ENCODE results near the gene RCOR3.

Gene RCOR3

GRCh38 chr1:211337430-211338223 is 78.5 kb downstream of the RCOR3 start:
- H3K4me1 ChIP-seq (ENCODE audit: control insufficient read depth, insufficient read depth, low read length): no peaks in the 10 kb centered on the region
- H3K4me3 ChIP-seq (ENCODE audit: insufficient read depth, low read depth, low read length): no peak overlapping the region
- no peak overlapping the region for H3K27ac ChIP-seq (ENCODE audit: insufficient read depth, low read depth, low read length, poor library complexity, severe bottlenecking)
- H3K9me3 ChIP-seq (ENCODE audit: control insufficient read depth, low read length): no peaks in the 10 kb centered on the region
- WGBS, 2 experiments: 88 to 90% methylated on average over 7 of the region's 7 CpGs
- no peaks in the 10 kb centered on the region for H3K36me3 ChIP-seq (ENCODE audit: control insufficient read depth, insufficient read depth, low read length)
- H3K27me3 ChIP-seq (ENCODE audit: control insufficient read depth, insufficient read depth, low read length, poor library complexity, severe bottlenecking): no peaks in the 10 kb centered on the region

GRCh38 chr1:211338224-211338620 is 79.1 kb downstream of the RCOR3 start:
- WGBS, 2 experiments: 96 to 98% methylated on average over 4 of the region's 4 CpGs
- H3K27me3 ChIP-seq (ENCODE audit: control insufficient read depth, insufficient read depth, low read length, poor library complexity, severe bottlenecking): no peaks in the 10 kb centered on the region
- no peak overlapping the region for H3K27ac ChIP-seq (ENCODE audit: insufficient read depth, low read depth, low read length, poor library complexity, severe bottlenecking)
- H3K4me1 ChIP-seq (ENCODE audit: control insufficient read depth, insufficient read depth, low read length): no peaks in the 10 kb centered on the region
- no peaks in the 10 kb centered on the region for H3K9me3 ChIP-seq (ENCODE audit: control insufficient read depth, low read length)
- no peaks in the 10 kb centered on the region for H3K36me3 ChIP-seq (ENCODE audit: control insufficient read depth, insufficient read depth, low read length)
- H3K4me3 ChIP-seq (ENCODE audit: insufficient read depth, low read depth, low read length): no peak overlapping the region

GRCh38 chr1:211339631-211340041 is 80.5 kb downstream of the RCOR3 start:
- Histone ChIP-seq H3K4me3 (ENCODE audit: insufficient read depth, low read depth, low read length) (no peak overlapping the region), H3K4me1 (ENCODE audit: control insufficient read depth, insufficient read depth, low read length) (no peaks in the 10 kb centered on the region), H3K27me3 (ENCODE audit: control insufficient read depth, insufficient read depth, low read length, poor library complexity, severe bottlenecking) (no peaks in the 10 kb centered on the region), H3K27ac (ENCODE audit: insufficient read depth, low read depth, low read length, poor library complexity, severe bottlenecking) (no peak overlapping the region), H3K36me3 (ENCODE audit: control insufficient read depth, insufficient read depth, low read length) (no peaks in the 10 kb centered on the region), H3K9me3 (ENCODE audit: control insufficient read depth, low read length) (no peaks in the 10 kb centered on the region)
- 89 to 92% methylated on average over 6 of the region's 6 CpGs for WGBS, 2 experiments

DNA sequence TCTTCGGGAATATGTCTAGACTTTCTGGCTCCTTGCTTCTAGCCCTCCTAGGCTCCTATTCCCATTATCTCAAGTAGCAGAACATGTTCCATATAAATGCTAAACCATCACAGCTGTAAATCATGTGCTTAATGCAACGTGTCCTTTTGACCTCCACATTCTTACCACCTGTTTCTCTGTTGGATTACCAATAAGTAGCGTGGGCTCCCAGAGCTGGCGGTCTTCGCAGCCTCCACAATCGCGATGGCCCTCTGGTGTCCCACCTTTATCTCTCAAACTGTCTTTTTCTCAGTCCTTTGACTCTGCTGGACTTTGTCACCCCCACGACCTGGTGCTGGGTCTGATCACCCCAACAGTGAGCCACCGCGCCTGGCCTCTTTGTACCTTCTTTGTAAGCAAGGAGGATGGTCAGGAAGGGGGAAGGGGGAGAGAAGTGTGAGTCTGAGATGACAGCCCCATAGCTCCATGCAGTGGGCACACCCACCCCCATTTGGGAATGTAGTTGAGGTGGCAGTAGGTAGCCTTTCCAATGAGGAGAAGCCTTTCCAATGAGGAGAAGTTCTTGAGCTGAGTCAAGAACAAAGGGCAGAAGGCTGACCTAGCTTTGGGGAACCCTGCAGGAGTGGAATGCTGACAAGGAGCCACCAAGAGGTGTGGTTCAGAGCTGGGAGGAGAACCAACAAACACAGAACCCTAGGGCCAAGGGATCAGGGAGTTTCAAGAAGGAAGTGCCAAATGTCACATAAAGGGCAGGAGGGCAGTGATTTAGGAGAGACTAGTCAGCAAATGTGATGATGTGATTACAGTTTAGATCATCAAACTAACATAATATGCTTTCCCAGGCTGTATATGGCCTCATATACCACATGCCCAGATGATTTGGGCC is 81.7 kb downstream of the RCOR3 start:
- H3K27ac ChIP-seq (ENCODE audit: insufficient read depth, low read depth, low read length, poor library complexity, severe bottlenecking): no peak overlapping the region
- H3K4me3 ChIP-seq (ENCODE audit: insufficient read depth, low read depth, low read length): no peak overlapping the region
- H3K4me1 ChIP-seq (ENCODE audit: control insufficient read depth, insufficient read depth, low read length): peaks cover 5% of the 10 kb centered on the region
- no peaks in the 10 kb centered on the region for H3K27me3 ChIP-seq (ENCODE audit: control insufficient read depth, insufficient read depth, low read length, poor library complexity, severe bottlenecking)
- 94 to 95% methylated on average over 10 of the region's 10 CpGs for WGBS, 2 experiments
- H3K36me3 ChIP-seq (ENCODE audit: control insufficient read depth, insufficient read depth, low read length): no peaks in the 10 kb centered on the region
- no peaks in the 10 kb centered on the region for H3K9me3 ChIP-seq (ENCODE audit: control insufficient read depth, low read length)

DNA sequence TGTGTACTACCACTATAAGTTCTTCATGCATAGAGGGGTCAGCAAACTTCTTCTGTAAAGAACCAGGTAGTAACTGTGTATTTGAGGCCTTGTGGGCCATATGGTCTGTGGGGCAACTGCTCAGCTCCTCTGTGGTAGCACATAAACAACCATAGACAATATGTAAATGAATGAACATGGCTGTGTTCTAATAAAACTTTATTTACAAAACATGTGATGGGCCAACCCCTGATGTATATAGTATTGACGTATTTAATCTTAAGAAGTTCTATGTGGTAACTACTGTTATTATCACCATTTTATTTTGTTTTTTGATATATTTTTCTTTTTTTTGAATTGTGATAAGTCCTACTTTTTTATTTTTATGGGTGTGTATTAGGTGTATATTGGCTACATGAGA is 82.8 kb downstream of the RCOR3 start:
- 100% methylated on average over 1 of the region's 1 CpG; no CpG with 5 or more reads in 1 of the 2 experiments for WGBS, 2 experiments
- Histone ChIP-seq H3K4me3 (ENCODE audit: insufficient read depth, low read depth, low read length) (no peak overlapping the region), H3K36me3 (ENCODE audit: control insufficient read depth, insufficient read depth, low read length) (no peaks in the 10 kb centered on the region), H3K27ac (ENCODE audit: insufficient read depth, low read depth, low read length, poor library complexity, severe bottlenecking) (no peak overlapping the region), H3K9me3 (ENCODE audit: control insufficient read depth, low read length) (no peaks in the 10 kb centered on the region), H3K27me3 (ENCODE audit: control insufficient read depth, insufficient read depth, low read length, poor library complexity, severe bottlenecking) (no peaks in the 10 kb centered on the region), H3K4me1 (ENCODE audit: control insufficient read depth, insufficient read depth, low read length) (peaks cover 6% of the 10 kb centered on the region)

DNA sequence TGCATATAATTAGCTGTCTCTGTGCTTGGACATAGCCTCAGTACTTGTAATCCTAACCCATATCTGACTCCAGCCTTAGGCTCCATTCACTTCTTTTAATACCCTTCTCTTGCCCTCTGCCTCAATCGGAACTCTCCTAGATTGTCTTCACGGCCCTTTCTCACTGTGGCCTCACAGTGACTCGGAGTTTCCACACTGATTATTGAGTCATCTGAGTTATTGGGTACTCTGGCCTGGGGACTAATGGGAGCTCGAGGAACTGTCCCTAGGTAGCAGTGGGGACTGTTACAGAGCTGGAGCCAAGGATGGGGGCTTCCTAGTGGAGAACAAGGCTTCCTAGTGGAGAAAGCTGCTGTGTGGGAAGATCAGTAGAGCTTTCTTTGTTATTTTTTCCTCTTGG is 84.4 kb downstream of the RCOR3 start:
- peaks cover 6% of the 10 kb centered on the region for H3K4me1 ChIP-seq (ENCODE audit: control insufficient read depth, insufficient read depth, low read length)
- H3K9me3 ChIP-seq (ENCODE audit: control insufficient read depth, low read length): no peaks in the 10 kb centered on the region
- H3K36me3 ChIP-seq (ENCODE audit: control insufficient read depth, insufficient read depth, low read length): no peaks in the 10 kb centered on the region
- no peaks in the 10 kb centered on the region for H3K27me3 ChIP-seq (ENCODE audit: control insufficient read depth, insufficient read depth, low read length, poor library complexity, severe bottlenecking)
- no peak overlapping the region for H3K4me3 ChIP-seq (ENCODE audit: insufficient read depth, low read depth, low read length)
- 77 to 86% methylated on average over 4 of the region's 4 CpGs for WGBS, 2 experiments
- H3K27ac ChIP-seq (ENCODE audit: insufficient read depth, low read depth, low read length, poor library complexity, severe bottlenecking): no peak overlapping the region

GRCh38 chr1:211344152-211344618 is 85.0 kb downstream of the RCOR3 start:
- Histone ChIP-seq H3K9me3 (ENCODE audit: control insufficient read depth, low read length) (no peaks in the 10 kb centered on the region), H3K4me1 (ENCODE audit: control insufficient read depth, insufficient read depth, low read length) (peaks cover 6% of the 10 kb centered on the region), H3K27ac (ENCODE audit: insufficient read depth, low read depth, low read length, poor library complexity, severe bottlenecking) (no peak overlapping the region), H3K36me3 (ENCODE audit: control insufficient read depth, insufficient read depth, low read length) (no peaks in the 10 kb centered on the region), H3K4me3 (ENCODE audit: insufficient read depth, low read depth, low read length) (no peak overlapping the region), H3K27me3 (ENCODE audit: control insufficient read depth, insufficient read depth, low read length, poor library complexity, severe bottlenecking) (no peaks in the 10 kb centered on the region)
- 91 to 95% methylated on average over 6 of the region's 6 CpGs for WGBS, 2 experiments

DNA sequence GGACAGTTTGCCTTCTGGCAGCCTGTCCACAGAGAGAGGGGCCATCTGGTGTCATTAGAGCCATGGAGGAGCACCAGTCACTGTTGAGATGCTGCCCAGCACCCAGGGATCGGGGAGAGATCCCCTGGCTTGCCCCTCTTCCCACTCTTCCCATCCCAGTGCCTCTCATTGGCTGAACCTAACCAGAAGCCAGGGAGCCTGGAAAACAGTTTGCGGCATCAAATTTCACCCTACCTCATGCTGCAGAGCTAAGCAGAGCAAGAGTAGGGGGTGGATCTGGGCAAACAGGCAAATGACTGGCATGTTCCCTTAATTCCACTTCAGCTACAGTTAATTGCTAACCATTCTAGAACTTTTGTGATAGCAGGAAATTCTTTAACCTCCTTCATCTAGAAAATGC is 86.6 kb downstream of the RCOR3 start:
- Histone ChIP-seq H3K9me3 (ENCODE audit: control insufficient read depth, low read length) (no peaks in the 10 kb centered on the region), H3K4me3 (ENCODE audit: insufficient read depth, low read depth, low read length) (no peak overlapping the region), H3K27me3 (ENCODE audit: control insufficient read depth, insufficient read depth, low read length, poor library complexity, severe bottlenecking) (no peaks in the 10 kb centered on the region), H3K36me3 (ENCODE audit: control insufficient read depth, insufficient read depth, low read length) (no peaks in the 10 kb centered on the region), H3K4me1 (ENCODE audit: control insufficient read depth, insufficient read depth, low read length) (peaks cover 6% of the 10 kb centered on the region), H3K27ac (ENCODE audit: insufficient read depth, low read depth, low read length, poor library complexity, severe bottlenecking) (no peak overlapping the region)
- whole genome bisulfite sequencing, 2 experiments: 26 to 35% methylated on average over 2 of the region's 2 CpGs

DNA sequence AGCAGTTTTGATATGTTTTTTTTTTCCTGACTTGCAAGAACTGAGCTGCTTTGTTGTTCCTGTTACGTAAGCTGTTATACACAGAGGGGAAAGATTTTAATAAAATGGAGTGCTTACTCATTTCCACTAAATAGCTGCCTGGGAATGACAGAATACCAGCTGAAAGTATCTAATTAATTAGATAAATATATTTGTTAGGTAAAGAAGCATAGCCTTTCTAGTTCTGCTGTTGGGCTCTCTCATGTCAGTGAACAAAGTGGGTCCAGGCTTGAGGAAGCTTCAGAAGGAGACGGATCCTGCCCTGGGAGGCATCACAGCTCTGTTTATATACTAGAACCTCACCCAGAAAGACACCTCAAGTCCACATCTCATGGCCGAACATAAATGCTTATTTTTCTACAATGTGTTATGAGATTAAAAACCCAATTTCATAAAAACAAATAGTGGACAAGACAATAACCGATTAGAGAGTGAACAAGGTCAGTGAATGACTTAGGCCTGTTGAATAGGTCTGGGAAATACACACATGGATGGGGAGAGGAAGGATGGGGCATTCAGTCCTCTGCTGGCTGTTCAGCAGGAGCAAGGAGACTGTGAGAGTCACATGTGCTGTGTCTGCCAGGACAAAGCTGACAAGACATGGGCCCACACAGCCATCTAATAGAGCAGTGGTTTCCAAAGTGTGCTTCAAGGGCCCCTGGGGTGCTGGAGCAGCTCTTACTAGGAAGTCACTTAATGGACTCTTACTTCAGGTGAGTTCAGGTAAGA is 88.1 kb downstream of the RCOR3 start:
- Histone ChIP-seq H3K27ac (ENCODE audit: insufficient read depth, low read depth, low read length, poor library complexity, severe bottlenecking) (no peak overlapping the region), H3K27me3 (ENCODE audit: control insufficient read depth, insufficient read depth, low read length, poor library complexity, severe bottlenecking) (no peaks in the 10 kb centered on the region)

DNA sequence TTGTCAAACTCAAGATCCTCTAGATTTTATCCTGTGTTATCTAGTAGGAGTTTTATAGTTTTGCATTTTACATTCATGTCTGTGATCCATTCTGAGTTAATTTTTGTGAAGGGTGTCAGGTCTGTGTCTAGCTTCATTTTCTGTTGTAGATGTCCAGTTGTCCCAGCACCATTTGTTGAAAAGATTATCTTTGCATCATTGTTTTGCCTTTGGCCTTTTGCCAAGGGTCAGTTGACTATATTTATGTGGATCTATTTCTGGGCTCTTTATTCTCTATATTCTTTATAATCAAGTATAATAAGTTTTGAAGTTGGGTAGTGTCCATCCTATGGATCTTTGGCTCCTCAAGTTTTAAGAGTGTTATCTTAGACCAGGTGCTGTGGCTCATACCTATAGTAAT is 89.4 kb downstream of the RCOR3 start:
- Histone ChIP-seq H3K9me3 (ENCODE audit: control insufficient read depth, low read length) (no peaks in the 10 kb centered on the region), H3K27ac (ENCODE audit: insufficient read depth, low read depth, low read length, poor library complexity, severe bottlenecking) (no peak overlapping the region), H3K4me3 (ENCODE audit: insufficient read depth, low read depth, low read length) (no peak overlapping the region), H3K27me3 (ENCODE audit: control insufficient read depth, insufficient read depth, low read length, poor library complexity, severe bottlenecking) (no peaks in the 10 kb centered on the region), H3K36me3 (ENCODE audit: control insufficient read depth, insufficient read depth, low read length) (no peaks in the 10 kb centered on the region), H3K4me1 (ENCODE audit: control insufficient read depth, insufficient read depth, low read length) (peaks cover 6% of the 10 kb centered on the region)

More for the DNA sequence above, 88.1 kb downstream of the RCOR3 start:
- Histone ChIP-seq H3K36me3 (ENCODE audit: control insufficient read depth, insufficient read depth, low read length) (no peaks in the 10 kb centered on the region), H3K9me3 (ENCODE audit: control insufficient read depth, low read length) (no peaks in the 10 kb centered on the region), H3K4me3 (ENCODE audit: insufficient read depth, low read depth, low read length) (no peak overlapping the region), H3K4me1 (ENCODE audit: control insufficient read depth, insufficient read depth, low read length) (peaks cover 6% of the 10 kb centered on the region)
- 96% methylated on average over 3 of the region's 4 CpGs for WGBS, 2 experiments
